ENCODE results near the gene MOCOS. TPM values are rescaled to one million over a fixed set of nuclear protein-coding genes. Genes with fewer than 3 reads are reported as not detected.

Gene MOCOS
- total RNA-seq, 1 experiment from 2014 or later, result 12.1 TPM

- Histone ChIP-seq H3K27ac (ENCODE audit: low read depth, low read length) (no peak overlapping the region), H3K36me3 (ENCODE audit: control insufficient read depth in 1 of 2, insufficient read depth in 2 of 2, low read length in 2 of 2) (no peaks in the 10 kb centered on the region; a peak in 1 of 4 replicates), H3K79me2 (ENCODE audit: insufficient read depth, low read length) (no peaks in the 10 kb centered on the region), H3K4me2 (ENCODE audit: low read length) (no peak overlapping the region), H3K4me3 (replicated peaks in 1 of 2; ENCODE audit: low read depth in 1 of 2, low read length in 2 of 2) (no peak overlapping the region), H3K9ac (ENCODE audit: low read length) (no peak overlapping the region), H2AFZ (ENCODE audit: low read depth, low read length, poor library complexity, severe bottlenecking) (no peak overlapping the region), H3K27me3 (ENCODE audit: insufficient read depth, low read length) (no peaks in the 10 kb centered on the region), H3K4me1 (ENCODE audit: control insufficient read depth in 1 of 2, insufficient read depth in 2 of 2, low read length in 2 of 2) (no peaks in the 10 kb centered on the region), H3K9me3 (ENCODE audit: control insufficient read depth in 1 of 2, insufficient read depth in 1 of 2, low read depth in 1 of 2, low read length in 2 of 2) (no peaks in the 10 kb centered on the region), H3K9me2 (ENCODE audit: insufficient read depth) (no peaks in the 10 kb centered on the region), H4K20me1 (ENCODE audit: insufficient read depth) (no peaks in the 10 kb centered on the region)
- ATAC-seq (no peak), DNase-seq (ENCODE audit: low read depth, low spot score) (no peak)
- ChIA-PET RAD21 (ENCODE audit: low non-redundant PET in 1 of 2, low total read pairs in 2 of 2, uncharacterized antibody in 2 of 2, unreplicated experiment in 2 of 2) (no interaction called here), POLR2A (no interaction called here), CTCF (no interaction called here)
- no peak for TF ChIP-seq POLR2AphosphoS5 (IDR thresholded peaks at IDR 0.05; ENCODE audit: low read depth, low read length)
- no peak for TF ChIP-seq ELF1 (IDR thresholded peaks at IDR 0.05; ENCODE audit: borderline replicate concordance, low read depth)
- no TSS peak for BruUV-seq (replicated peaks)
- intact Hi-C loops (cut with micrococcal nuclease), result no loop called here
Observed at GRCh38 chr18:36200354-36200771, 13.1 kb downstream of the MOCOS start.

- Histone ChIP-seq H3K9ac (ENCODE audit: low read length) (no peak overlapping the region), H3K27me3 (ENCODE audit: insufficient read depth, low read length) (no peaks in the 10 kb centered on the region), H3K9me2 (ENCODE audit: insufficient read depth) (no peaks in the 10 kb centered on the region), H3K4me1 (ENCODE audit: control insufficient read depth in 1 of 2, insufficient read depth in 2 of 2, low read length in 2 of 2) (no peaks in the 10 kb centered on the region), H3K36me3 (ENCODE audit: control insufficient read depth in 1 of 2, insufficient read depth in 2 of 2, low read length in 2 of 2) (peaks cover 0 to 3% of the 10 kb centered on the region in 2 experiments; a peak in 2 of 4 replicates), H4K20me1 (ENCODE audit: insufficient read depth) (no peaks in the 10 kb centered on the region), H3K4me3 (replicated peaks in 1 of 2; ENCODE audit: low read depth in 1 of 2, low read length in 2 of 2) (no peak overlapping the region), H2AFZ (ENCODE audit: low read depth, low read length, poor library complexity, severe bottlenecking) (no peak overlapping the region), H3K4me2 (ENCODE audit: low read length) (no peak overlapping the region), H3K9me3 (ENCODE audit: control insufficient read depth in 1 of 2, insufficient read depth in 1 of 2, low read depth in 1 of 2, low read length in 2 of 2) (no peaks in the 10 kb centered on the region), H3K79me2 (ENCODE audit: insufficient read depth, low read length) (no peaks in the 10 kb centered on the region), H3K27ac (ENCODE audit: low read depth, low read length) (no peak overlapping the region)
- ChIA-PET CTCF (no interaction called here), RAD21 (ENCODE audit: low non-redundant PET in 1 of 2, low total read pairs in 2 of 2, uncharacterized antibody in 2 of 2, unreplicated experiment in 2 of 2) (no interaction called here), POLR2A (interaction anchor here (0.6 kb wide), 1 partner anchor 73 kb away, joined by 3 read pairs; the partner anchor contains the start of gene SLC39A6)
- no TSS peak for BruUV-seq (replicated peaks)
- DNase-seq (ENCODE audit: low read depth, low spot score) (no peak), ATAC-seq (no peak)
- TF ChIP-seq SIN3A (IDR thresholded peaks at IDR 0.05; ENCODE audit: low read depth), result no peak
- TF ChIP-seq ELF1 (IDR thresholded peaks at IDR 0.05; ENCODE audit: borderline replicate concordance, low read depth), result no peak
- TF ChIP-seq JUND (IDR thresholded peaks at IDR 0.05), result no peak
- TF ChIP-seq FOSL1 (IDR thresholded peaks at IDR 0.05; ENCODE audit: low read depth), result no peak
- no peak for TF ChIP-seq POLR2AphosphoS5 (IDR thresholded peaks at IDR 0.05; ENCODE audit: low read depth, low read length)
- TF ChIP-seq SP1 (IDR thresholded peaks at IDR 0.05; ENCODE audit: low read depth), result no peak
- TF ChIP-seq YY1 (IDR thresholded peaks at IDR 0.05; ENCODE audit: extremely low read depth, insufficient replicate concordance, low read depth, low read length), result no peak
- no peak for TF ChIP-seq CBX3 (IDR thresholded peaks at IDR 0.05; ENCODE audit: low read depth)
- TF ChIP-seq TCF7L2 (IDR thresholded peaks at IDR 0.05; ENCODE audit: borderline replicate concordance, extremely low read depth, insufficient read depth, insufficient read length), result no peak
- TF ChIP-seq CEBPB (IDR thresholded peaks at IDR 0.05; ENCODE audit: low read depth), result no peak
- no peak for TF ChIP-seq RAD21 (IDR thresholded peaks at IDR 0.05; ENCODE audit: low read depth)
- TF ChIP-seq ZFX (IDR thresholded peaks at IDR 0.05), result no peak
- no peak for TF ChIP-seq POLR2A (IDR thresholded peaks at IDR 0.05; ENCODE audit: borderline replicate concordance, extremely low read depth, insufficient read depth, insufficient read length)
- TF ChIP-seq MAX (IDR thresholded peaks at IDR 0.05), result no peak
- TF ChIP-seq REST (IDR thresholded peaks at IDR 0.05; ENCODE audit: low read depth), result no peak
- no peak for TF ChIP-seq CTCF (IDR thresholded peaks at IDR 0.05 in 2 of 3, conservative IDR thresholded peaks at IDR 0.05 in 1 of 3; ENCODE audit: borderline replicate concordance in 1 of 3, insufficient read depth in 1 of 3, low read depth in 2 of 3, low read length in 2 of 3)
- intact Hi-C loops (cut with micrococcal nuclease), result no loop called here
Observed at GRCh38 chr18:36201765-36202164, 14.5 kb downstream of the MOCOS start.
